Measurements from ENCODE around the gene DDIT3.

Gene DDIT3

DNA sequence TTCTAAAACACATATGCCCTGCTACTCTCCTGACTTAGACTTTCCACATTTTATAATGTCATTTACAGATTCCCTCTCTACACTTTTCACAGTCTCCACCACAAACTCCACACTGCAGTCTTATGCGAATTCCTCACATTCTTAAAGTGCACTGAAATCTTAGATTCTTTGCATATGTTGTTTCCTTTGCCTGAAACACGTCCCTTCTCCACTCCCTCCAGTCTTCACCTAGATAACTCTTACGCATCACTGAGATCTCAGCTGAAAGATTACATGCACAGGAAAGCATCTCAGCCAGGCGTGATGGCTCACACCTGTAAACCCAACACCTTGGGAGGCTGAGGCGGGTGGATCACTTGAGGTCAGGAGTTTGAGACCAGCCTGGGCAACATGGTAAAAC lies 36.8 kb downstream of the DDIT3 start:
- TF ChIP-seq, protein P1, sequence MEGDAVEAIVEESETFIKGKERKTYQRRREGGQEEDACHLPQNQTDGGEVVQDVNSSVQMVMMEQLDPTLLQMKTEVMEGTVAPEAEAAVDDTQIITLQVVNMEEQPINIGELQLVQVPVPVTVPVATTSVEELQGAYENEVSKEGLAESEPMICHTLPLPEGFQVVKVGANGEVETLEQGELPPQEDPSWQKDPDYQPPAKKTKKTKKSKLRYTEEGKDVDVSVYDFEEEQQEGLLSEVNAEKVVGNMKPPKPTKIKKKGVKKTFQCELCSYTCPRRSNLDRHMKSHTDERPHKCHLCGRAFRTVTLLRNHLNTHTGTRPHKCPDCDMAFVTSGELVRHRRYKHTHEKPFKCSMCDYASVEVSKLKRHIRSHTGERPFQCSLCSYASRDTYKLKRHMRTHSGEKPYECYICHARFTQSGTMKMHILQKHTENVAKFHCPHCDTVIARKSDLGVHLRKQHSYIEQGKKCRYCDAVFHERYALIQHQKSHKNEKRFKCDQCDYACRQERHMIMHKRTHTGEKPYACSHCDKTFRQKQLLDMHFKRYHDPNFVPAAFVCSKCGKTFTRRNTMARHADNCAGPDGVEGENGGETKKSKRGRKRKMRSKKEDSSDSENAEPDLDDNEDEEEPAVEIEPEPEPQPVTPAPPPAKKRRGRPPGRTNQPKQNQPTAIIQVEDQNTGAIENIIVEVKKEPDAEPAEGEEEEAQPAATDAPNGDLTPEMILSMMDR (IDR thresholded peaks at IDR 0.05): no peak
- no peak for TF ChIP-seq ZFX (IDR thresholded peaks at IDR 0.05; ENCODE audit: borderline replicate concordance)
- H3K27ac ChIP-seq: no peak overlapping the region

- no peak overlapping the region for H3K27ac ChIP-seq
- TF ChIP-seq ZFX (IDR thresholded peaks at IDR 0.05; ENCODE audit: borderline replicate concordance): no peak
- TF ChIP-seq, protein P1 (IDR thresholded peaks at IDR 0.05): no peak
These were observed 38.6 kb downstream of the DDIT3 start for GRCh38 chr12:57481671-57482070.

GRCh38 chr12:57479376-57480115 lies 40.8 kb downstream of the DDIT3 start, which contains the start of gene ARHGAP9:
Gene ARHGAP9, minus strand, starts transcription at chr12:57479866. Its CDS starts 460 bp downstream, at chr12:57479406.
- TF ChIP-seq ZFX (IDR thresholded peaks at IDR 0.05; ENCODE audit: borderline replicate concordance): no peak
- TF ChIP-seq, protein P1 (IDR thresholded peaks at IDR 0.05): no peak
- no peak within 1 kb of the TSS for H3K27ac ChIP-seq

DNA sequence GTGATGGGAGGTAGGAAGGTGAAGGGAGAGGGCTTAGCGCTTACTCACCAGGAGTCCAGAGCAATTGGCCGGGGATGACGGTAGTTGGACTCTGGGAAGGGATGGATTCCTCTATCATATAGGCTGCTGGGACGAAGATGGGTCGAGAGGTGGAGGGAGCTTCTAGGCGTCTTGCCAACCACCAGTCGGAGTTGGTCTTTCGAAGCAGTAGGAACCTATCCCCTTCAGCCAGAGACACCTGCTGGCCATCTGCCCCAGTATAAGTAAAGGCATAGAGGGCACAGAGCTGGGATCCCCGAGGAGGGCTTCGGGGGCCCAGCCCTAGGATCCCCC lies 41.3 kb downstream of the DDIT3 start:
- no peak overlapping the region for H3K27ac ChIP-seq
- no peak for TF ChIP-seq ZFX (IDR thresholded peaks at IDR 0.05; ENCODE audit: borderline replicate concordance)
- TF ChIP-seq, protein P1 (IDR thresholded peaks at IDR 0.05): no peak

- H3K27ac ChIP-seq: no peak overlapping the region
- TF ChIP-seq, protein P1 (IDR thresholded peaks at IDR 0.05): no peak
- no peak for TF ChIP-seq ZFX (IDR thresholded peaks at IDR 0.05; ENCODE audit: borderline replicate concordance)
These were observed 42.3 kb downstream of the DDIT3 start for GRCh38 chr12:57477710-57478681.

DNA sequence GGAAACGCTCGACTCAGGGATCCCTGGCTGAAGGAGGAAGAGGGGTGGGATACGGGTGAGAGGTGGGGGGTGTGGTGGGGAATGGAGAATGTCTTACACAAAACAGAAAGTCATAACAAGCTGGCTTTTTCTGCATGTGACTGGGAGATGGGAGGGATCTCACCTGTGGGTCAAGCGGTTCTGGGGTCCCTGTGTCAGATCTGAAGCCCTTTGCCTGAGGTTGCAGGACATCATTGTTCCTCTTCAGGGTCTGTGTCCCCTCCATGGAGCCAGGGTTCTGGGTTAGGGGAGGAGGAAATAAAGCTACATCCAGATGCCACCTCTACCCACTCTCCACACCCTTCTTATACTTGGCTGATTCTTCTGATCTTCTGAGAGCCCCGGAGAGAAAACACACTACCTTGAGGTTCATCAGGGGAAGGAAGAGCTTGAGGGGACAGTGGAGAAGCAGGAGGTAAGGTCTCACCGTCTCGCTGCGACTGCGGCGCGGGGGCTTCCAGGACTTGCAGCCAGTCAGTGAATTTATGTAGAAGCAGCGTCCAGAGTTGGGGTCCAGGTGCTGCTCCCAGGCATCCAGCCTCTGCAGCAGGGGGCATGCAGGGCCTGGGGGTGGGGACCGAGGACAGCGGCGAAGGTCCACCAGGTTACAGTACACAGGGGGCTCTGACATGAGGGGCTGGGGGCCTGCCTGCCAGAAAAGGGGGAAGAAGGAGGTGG lies 43.2 kb downstream of the DDIT3 start:
- TF ChIP-seq, protein P1 (IDR thresholded peaks at IDR 0.05): no peak
- no peak for TF ChIP-seq ZFX (IDR thresholded peaks at IDR 0.05; ENCODE audit: borderline replicate concordance)
- H3K27ac ChIP-seq: no peak overlapping the region

All from 22Rv1 (cell line).